Tibial artery (tissue), 4 donors: ENCODE measurements around the gene DAPK2.

ENCODE experiments used
- DNase-seq, 2 donors: peaks; one replicate each; pipeline ENCODE4 v3.0.0-alpha.2; 2019
- H3K27ac ChIP-seq, 2 donors: fragments of 200-600 bp; sonication (generic) in 1 of 2; 1 replicate in 1 of 2; 2 replicates in 1 of 2; pipeline ENCODE4 v1.5.1; 2018 to 2019; ENCODE audit warnings: mild to moderate bottlenecking in 1 of 2
- H3K27me3 ChIP-seq, 2 donors: fragments of 200-600 bp; sonication (generic) in 1 of 2; one replicate each; pipeline versions ENCODE4 v1.5.1 to v1.6.0; 2016 to 2019
- H3K36me3 ChIP-seq, 3 donors: fragments of 200-600 bp; sonication (generic) in 2 of 3; one replicate each; pipeline ENCODE4 v1.5.1; 2016 to 2019; ENCODE audit warnings: mild to moderate bottlenecking in 2 of 3
- H3K4me1 ChIP-seq, 4 donors: fragments of 200-600 bp; sonication (generic) in 2 of 4; 1 replicate in 3 of 4; 2 replicates in 1 of 4; pipeline ENCODE4 v1.5.1; 2016 to 2019
- H3K4me3 ChIP-seq, 2 donors: fragments of 200-600 bp; sonication (generic) in 1 of 2; 1 replicate in 1 of 2; 2 replicates in 1 of 2; pipeline ENCODE4 v1.5.1; 2018 to 2019; ENCODE audit warnings: mild to moderate bottlenecking in 2 of 2
- H3K9me3 ChIP-seq, 3 donors: fragments of 200-600 bp; sonication (generic) in 1 of 3; one replicate each; pipeline ENCODE4 v1.5.1; 2016 to 2019
- CTCF ChIP-seq, 2 experiments: fragments of 200-600 bp in 1 of 2; fragments of 450-650 bp in 1 of 2; IDR thresholded peaks; one replicate each; pipeline ENCODE4 v1.5.1; 2017 to 2019; ENCODE audit warnings: antibody characterized with exemption in 2 of 2, mild to moderate bottlenecking in 1 of 2, moderate library complexity in 1 of 2
- intact Hi-C: fragments of 100-400 bp; cut with DNase I; formaldehyde crosslinking; loops from one replicate; pipeline ENCODE4 v1.15.0; 2023; ENCODE audit warnings: low total_unique reads

The DAPK2 gene

DNA sequence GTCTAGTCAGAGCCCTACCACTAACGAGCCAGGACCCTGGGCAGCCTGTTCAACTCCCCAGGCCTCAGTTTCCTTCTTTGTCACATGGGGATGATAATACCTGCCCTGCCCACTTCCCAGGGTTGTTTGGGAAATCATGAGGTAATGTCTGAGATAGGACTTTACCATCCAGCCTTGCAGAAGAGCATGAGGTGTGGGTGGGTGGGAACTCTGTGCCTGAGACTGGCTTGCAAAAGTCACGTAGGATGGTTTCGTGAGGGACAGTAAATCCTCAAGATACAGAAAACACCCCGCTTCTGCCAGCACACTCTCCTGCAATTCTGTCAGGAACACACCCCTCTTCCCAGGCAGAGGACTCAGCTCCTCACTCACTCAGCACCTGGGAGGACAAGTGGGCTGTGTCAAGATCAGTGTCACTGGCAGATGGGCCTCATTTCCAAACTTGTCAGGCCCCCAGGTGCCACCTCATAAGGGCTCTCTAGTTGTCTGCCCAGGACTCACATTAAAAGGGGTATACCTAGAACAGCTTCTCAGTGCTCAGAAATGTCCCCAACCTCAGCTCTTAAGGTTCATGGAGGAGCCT lies 58.4 kb downstream of the DAPK2 start:
- H3K27ac ChIP-seq: no peak overlapping the region

GRCh38 chr15:63986751-63987341 lies 59.4 kb downstream of the DAPK2 start:
- no peaks in the 10 kb centered on the region for H3K9me3 ChIP-seq
- peaks cover 0 to 30% (median 20%) of the 10 kb centered on the region in 4 donors for H3K4me1 ChIP-seq
- intact Hi-C loops: no loop called here
- no peak for TF ChIP-seq CTCF (IDR thresholded peaks at IDR 0.05)
- H3K27me3 ChIP-seq: no peaks in the 10 kb centered on the region
- no peak overlapping the region for H3K4me3 ChIP-seq
- no peaks in the 10 kb centered on the region for H3K36me3 ChIP-seq
- H3K27ac ChIP-seq: peak overlapping the region; percentile 64 to 72
- no peak for DNase-seq

More for the DNA sequence above, 58.4 kb downstream of the DAPK2 start:
- Histone ChIP-seq H3K9me3 (no peaks in the 10 kb centered on the region), H3K36me3 (no peaks in the 10 kb centered on the region), H3K4me1 (peaks cover 0 to 30% (median 20%) of the 10 kb centered on the region in 4 donors), H3K27me3 (no peaks in the 10 kb centered on the region), H3K4me3 (no peak overlapping the region)
- intact Hi-C loops: no loop called here
- no peak for TF ChIP-seq CTCF (IDR thresholded peaks at IDR 0.05)
- no peak for DNase-seq

DNA sequence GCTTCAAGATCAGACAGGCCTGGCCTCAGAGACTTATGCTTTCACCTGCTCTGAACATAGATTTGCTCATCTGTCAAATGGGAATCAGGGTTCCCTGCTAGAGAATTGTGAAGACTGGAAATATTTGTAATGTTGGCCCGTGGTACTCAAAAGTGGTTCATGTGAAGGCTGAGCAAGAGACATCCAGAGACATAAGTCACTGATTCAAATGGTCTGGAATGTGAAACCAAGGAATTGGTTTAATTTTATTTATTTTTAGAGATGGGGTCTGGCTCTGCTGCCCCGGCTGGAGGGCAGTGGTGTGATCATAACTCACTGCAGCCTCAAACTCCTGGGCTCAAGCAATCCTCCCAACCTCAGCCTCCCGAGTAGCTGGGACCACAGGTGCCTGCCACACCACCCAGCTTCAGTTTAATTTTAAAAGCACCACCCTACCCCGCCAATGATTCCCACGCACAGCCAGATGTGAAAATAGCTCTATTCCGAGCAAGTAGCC lies 60.1 kb downstream of the DAPK2 start:
- Histone ChIP-seq H3K36me3 (no peaks in the 10 kb centered on the region), H3K27ac (peak overlapping the region; percentile 64 to 72)
- DNase-seq: no peak

GRCh38 chr15:63985221-63986184 lies 60.8 kb downstream of the DAPK2 start:
- TF ChIP-seq CTCF (IDR thresholded peaks at IDR 0.05): no peak
- H3K27me3 ChIP-seq: no peaks in the 10 kb centered on the region
- H3K27ac ChIP-seq: peak overlapping the region; percentile 64 to 72
- peaks cover 0 to 30% (median 20%) of the 10 kb centered on the region in 4 donors for H3K4me1 ChIP-seq
- no peaks in the 10 kb centered on the region for H3K36me3 ChIP-seq
- H3K4me3 ChIP-seq: no peak overlapping the region
- intact Hi-C loops: no loop called here
- peak; percentile 79 to 89 for DNase-seq
- H3K9me3 ChIP-seq: no peaks in the 10 kb centered on the region

More for the DNA sequence above, 60.1 kb downstream of the DAPK2 start:
- Histone ChIP-seq H3K27me3 (no peaks in the 10 kb centered on the region), H3K4me3 (no peak overlapping the region), H3K4me1 (peaks cover 0 to 30% (median 20%) of the 10 kb centered on the region in 4 donors), H3K9me3 (no peaks in the 10 kb centered on the region)
- intact Hi-C loops: no loop called here
- no peak for TF ChIP-seq CTCF (IDR thresholded peaks at IDR 0.05)

GRCh38 chr15:63984331-63984730 lies 62.0 kb downstream of the DAPK2 start:
- peak overlapping the region; percentile 30 to 72 for H3K27ac ChIP-seq
- no peaks in the 10 kb centered on the region for H3K36me3 ChIP-seq
- intact Hi-C loops: no loop called here
- peaks cover 0 to 30% (median 20%) of the 10 kb centered on the region in 4 donors for H3K4me1 ChIP-seq
- no peak for DNase-seq
- no peaks in the 10 kb centered on the region for H3K9me3 ChIP-seq
- TF ChIP-seq CTCF (IDR thresholded peaks at IDR 0.05): no peak
- H3K27me3 ChIP-seq: no peaks in the 10 kb centered on the region
- no peak overlapping the region for H3K4me3 ChIP-seq
